GM12874 (cell line): ENCODE data around the gene SGSM1.

Source experiments
- TF ChIP-seq, protein P1 (sequence below): IDR thresholded peaks from 2 replicates; pipeline ENCODE4 v1.5.1; 2011; ENCODE audit warnings: low read depth, mild to moderate bottlenecking, control low read depth, low read length, moderate library complexity; ENCODE audit not compliant: insufficient read depth

The SGSM1 gene, protein sequence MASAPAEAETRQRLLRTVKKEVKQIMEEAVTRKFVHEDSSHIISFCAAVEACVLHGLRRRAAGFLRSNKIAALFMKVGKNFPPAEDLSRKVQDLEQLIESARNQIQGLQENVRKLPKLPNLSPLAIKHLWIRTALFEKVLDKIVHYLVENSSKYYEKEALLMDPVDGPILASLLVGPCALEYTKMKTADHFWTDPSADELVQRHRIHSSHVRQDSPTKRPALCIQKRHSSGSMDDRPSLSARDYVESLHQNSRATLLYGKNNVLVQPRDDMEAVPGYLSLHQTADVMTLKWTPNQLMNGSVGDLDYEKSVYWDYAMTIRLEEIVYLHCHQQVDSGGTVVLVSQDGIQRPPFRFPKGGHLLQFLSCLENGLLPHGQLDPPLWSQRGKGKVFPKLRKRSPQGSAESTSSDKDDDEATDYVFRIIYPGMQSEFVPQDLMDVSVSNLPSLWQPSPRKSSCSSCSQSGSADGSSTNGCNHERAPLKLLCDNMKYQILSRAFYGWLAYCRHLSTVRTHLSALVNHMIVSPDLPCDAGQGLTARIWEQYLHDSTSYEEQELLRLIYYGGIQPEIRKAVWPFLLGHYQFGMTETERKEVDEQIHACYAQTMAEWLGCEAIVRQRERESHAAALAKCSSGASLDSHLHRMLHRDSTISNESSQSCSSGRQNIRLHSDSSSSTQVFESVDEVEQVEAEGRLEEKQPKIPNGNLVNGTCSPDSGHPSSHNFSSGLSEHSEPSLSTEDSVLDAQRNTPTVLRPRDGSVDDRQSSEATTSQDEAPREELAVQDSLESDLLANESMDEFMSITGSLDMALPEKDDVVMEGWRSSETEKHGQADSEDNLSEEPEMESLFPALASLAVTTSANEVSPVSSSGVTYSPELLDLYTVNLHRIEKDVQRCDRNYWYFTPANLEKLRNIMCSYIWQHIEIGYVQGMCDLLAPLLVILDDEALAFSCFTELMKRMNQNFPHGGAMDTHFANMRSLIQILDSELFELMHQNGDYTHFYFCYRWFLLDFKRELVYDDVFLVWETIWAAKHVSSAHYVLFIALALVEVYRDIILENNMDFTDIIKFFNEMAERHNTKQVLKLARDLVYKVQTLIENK

DNA sequence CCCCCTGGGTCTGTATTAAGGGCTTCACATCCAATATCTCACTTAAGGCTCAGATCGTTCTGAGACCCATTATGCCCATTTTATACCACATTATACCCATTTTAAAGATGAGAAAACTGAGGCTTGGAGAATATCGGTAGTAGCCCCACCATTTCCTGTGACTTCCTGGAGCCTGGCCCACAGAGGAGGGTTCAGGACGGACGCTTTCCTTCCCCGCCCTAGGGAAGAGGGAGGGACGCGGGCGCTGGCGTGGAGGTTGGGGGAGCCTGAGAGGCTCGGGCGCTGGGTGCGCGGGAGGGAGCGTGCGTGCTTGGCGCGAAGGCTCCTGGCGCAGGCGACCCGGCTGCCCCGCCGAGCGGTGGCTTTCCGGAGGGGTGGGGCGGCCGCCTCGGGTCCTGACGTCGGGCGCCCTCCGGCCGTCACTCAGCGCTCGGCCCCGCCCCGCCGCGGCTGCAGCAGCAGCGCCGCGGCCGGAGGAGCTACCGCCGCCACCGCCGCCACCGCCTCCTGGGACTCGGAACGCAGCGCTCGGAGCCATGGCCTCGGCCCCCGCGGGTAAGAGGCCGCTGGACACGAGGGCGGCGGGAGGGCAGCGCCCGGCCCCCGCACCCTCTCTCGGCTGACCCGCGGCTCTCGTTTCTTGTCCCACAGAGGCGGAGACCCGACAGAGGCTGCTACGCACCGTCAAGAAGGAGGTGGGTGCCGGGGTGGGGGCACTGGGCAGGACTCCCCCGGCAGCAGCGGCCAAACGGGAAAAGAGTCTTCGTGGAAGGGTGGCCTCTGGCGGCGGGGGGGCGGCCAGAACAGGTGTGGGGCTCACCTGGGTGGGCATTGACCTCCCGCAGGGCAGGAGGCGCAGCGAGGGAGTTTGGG, at the start of gene SGSM1:
Gene SGSM1 (plus strand): TSS at position 422 of the 873 bp plus-strand sequence. CDS start 115 bp downstream, at position 537.
- TF ChIP-seq, protein P1, sequence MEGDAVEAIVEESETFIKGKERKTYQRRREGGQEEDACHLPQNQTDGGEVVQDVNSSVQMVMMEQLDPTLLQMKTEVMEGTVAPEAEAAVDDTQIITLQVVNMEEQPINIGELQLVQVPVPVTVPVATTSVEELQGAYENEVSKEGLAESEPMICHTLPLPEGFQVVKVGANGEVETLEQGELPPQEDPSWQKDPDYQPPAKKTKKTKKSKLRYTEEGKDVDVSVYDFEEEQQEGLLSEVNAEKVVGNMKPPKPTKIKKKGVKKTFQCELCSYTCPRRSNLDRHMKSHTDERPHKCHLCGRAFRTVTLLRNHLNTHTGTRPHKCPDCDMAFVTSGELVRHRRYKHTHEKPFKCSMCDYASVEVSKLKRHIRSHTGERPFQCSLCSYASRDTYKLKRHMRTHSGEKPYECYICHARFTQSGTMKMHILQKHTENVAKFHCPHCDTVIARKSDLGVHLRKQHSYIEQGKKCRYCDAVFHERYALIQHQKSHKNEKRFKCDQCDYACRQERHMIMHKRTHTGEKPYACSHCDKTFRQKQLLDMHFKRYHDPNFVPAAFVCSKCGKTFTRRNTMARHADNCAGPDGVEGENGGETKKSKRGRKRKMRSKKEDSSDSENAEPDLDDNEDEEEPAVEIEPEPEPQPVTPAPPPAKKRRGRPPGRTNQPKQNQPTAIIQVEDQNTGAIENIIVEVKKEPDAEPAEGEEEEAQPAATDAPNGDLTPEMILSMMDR = no peak

DNA sequence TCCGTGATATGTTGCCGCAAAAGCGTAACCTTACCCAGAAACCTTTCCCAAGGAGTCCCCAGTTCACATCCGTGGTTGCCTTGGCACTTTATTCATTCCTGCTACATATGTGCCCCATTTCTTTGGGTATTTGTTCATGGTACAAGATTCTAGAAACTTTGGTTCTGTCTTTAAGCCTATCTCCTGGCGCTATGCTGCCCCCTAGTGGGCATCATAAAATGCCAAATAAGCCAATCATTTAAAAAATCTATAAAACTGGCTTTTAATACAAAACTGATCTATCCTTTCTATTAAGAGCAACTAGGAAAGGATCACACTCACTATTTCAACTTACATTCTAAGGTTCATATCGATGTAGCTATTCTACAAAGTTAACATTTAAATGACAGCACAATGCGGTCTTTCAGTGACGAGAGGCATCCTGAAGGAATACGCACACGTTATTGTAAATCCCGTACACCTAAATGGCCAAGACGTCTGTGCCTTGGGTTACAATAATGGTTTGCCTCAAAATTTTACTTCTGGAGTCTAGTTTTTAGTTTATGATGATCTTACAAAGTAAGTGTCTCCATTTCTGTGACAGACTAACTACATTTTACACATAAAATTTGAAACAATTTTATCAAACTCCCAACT, 47.7 kb upstream of the SGSM1 start:
- TF ChIP-seq, protein P1 = peak; percentile 58

GRCh38 chr22:24759765-24760164, 46.2 kb upstream of the SGSM1 start:
- TF ChIP-seq, protein P1 = no peak

- TF ChIP-seq, protein P1 = no peak
Observed at GRCh38 chr22:24760708-24761306, 45.2 kb upstream of the SGSM1 start.

DNA sequence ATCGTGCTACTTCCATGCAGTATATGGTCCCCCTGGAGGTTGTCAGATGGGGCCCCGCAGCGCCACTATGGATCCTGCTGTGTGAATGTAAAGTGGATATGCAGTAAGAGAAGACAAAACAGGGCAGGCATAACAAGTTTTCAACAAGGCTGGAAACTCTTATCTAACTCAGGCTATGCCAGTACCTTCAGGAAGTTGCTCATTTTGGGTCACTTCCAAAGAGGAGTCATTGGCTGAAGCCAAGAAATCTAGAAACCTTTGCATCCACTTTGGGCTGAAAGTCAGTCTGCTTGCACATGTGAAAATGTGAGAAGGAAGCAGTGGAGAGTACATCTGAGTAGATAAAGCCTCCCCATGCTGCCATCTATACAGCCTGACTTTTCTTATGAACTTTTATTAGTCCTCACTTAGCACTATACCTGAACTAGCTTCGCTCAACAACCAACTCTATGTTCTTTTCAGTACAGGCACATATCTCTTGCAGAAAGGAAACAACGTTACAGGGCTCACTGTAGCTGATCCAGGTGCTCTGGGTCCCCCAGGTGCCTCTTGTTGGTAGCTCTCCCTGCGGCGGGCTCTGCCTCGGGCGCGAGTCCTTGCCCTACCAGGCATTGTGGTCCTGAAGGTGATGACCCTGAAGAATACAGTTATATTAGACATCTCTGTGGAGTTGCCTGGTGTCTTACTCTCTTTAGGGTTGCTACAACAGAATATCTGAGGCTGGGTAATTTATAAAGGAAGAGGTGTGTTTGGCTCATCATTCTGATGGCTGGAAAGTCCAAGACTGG, 43.9 kb upstream of the SGSM1 start:
- TF ChIP-seq, protein P1 = no peak
